ENCODE results near the gene ATG9B.
"Not testable (repeated sequence)": the region's sequence is repeated elsewhere in the genome, so short reads cannot be mapped to it uniquely, and the experiment has no call there.

ATG9B gene

DNA sequence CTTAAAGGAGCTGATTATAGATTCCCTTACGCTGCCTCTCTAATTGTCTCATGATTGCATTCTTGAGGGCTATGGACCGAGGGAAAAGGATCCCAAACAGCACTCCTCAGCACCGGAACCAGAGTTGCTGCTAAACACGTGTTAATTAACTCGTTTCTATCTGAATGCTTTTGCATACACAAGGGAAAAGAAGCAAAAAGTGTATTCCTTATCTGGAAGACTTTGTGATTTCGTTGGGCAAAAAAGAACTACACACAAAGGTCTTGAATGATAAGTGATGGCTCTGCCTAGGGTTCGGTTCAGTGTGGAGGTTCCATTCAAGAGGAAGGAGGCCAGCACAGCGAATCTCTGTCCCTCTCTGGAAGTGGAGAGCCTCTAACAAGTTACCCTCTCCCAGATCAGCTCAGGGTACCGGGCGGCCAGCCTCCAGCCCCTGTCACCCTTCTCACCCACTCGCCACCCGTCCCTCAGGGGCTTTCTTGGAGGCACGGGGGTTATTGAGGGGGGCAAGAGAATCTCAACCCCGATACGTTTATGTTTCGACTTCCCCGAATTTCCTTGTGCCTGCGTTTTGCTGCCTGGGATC, 34.6 kb upstream of the ATG9B start:
- DNase-seq, result no peak

DNA sequence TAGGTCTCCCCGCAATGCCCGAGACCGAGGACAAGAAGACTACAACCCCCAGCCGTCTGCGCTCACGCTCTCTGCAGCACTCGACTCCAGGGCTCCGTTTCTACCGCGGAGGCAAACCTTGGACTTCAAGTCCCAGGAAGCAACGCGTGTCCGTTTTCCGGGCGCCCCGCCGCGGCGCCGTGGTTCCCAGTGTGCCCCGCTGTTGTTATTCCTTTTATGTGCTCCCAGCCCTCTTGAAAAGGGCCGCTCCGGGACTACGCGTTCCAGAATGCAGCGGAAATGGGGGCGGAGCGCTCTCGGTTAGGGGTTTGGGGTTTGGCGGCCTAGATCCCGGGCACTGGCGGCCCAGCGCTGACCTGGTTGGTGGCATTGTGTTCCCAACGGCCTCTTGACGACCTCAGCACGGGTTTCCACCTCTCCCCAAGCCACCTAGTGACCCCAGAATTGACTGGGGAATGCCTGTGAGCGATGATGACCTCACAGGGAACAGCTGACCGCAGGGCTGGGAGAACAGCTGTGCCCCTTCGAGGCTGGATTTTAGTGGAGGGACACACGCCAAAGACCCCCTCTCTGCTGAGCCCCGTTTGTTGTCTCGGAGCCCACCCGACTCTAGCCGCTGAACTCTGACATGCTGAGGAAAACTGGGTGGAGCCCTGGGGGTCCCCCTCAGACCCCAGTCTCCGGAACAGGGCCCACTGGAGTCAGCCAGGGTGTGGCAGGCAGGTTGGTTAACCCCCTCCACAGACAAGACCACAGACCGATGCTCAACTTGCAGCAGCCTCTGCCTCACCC, 33.9 kb upstream of the ATG9B start:
- peak; percentile 99 for DNase-seq

DNA sequence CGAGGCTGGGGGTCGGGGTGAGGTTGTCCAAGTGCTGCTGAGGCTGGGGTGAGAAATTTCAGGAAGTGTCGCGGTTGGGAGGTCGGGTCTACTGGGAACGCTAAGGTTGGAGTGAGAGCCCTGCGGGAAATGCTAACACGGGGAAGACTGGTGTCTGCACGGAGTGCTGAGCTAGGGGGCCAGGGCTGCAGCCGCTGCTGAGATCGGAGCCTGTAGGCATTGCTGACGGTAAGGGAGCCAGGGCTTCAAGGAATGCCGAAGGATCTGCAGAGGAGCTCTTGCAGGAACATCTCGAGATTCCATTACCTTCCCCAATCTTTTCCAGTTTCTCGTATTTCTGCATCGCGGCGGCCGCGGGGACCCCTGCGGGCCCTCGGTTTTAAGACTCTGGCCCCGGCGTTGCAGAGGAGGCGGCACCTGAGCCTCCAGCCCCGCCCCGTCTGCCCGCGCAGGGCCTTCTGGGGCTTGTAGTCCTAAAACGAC, 33.3 kb upstream of the ATG9B start, which contains the start of gene CDK5:
Gene CDK5 (minus strand): TSS at position 392 of the 483 bp plus-strand sequence. CDS start 49 bp downstream, at position 343.
- no peak for DNase-seq

DNA sequence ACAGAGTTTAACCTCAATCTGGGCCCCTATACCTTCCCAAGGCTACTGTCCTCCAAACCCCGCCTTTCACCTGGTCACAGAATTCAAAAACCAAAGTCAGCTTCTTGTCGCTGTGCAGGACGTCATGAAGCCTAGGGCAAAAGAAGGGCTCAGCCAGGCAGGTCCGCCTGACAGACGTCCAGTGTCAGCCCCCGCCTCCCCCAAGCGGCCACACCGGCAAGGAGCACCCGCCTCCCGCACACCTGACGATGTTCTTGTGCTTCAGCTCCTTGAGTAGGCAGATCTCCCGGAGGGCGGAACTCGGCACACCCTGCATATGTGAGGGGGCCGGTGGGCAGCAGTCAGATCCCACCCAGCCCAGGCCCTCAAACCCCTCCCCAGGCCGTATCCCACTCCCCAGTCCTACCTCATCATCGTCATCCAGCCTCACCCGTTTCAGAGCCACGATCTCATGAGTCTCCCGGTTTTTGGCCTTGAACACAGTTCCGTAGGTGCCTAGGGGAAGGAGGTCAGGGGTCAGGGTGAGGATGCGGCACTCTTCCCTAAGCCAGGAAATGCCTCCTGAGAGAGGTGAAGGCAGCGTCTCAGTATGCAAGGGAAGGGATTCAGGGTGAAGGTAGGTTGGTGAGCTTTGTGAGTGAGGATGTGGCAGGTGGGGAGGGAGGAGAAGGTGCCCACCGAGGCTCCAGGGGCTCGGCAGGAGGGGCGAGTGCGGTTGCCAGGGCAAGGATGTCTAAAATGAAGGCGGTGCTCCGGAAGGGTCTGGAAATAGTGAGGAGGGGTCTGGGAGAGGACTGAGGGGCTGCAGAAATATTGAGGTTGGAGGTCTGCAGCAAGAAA, 32.6 kb upstream of the ATG9B start:
- no peak for DNase-seq

DNA sequence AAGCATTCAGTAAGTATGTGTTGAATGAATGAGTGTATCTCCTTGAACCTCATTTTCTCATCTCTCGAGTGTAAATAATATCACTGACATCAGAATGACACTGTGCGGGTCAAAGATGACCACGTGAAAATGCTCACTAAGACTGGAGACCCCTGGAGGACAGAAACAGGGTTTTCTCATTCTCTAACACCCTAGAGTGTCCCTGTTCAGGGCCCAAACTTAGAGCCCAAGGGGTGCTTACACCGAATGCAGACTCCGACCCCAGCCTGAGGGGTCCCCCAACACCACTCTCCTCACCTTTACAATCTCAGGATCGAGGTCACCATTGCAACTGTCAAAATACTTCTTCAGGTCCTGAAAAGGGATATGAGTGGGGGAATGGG, 32.0 kb upstream of the ATG9B start:
- no peak for DNase-seq

DNA sequence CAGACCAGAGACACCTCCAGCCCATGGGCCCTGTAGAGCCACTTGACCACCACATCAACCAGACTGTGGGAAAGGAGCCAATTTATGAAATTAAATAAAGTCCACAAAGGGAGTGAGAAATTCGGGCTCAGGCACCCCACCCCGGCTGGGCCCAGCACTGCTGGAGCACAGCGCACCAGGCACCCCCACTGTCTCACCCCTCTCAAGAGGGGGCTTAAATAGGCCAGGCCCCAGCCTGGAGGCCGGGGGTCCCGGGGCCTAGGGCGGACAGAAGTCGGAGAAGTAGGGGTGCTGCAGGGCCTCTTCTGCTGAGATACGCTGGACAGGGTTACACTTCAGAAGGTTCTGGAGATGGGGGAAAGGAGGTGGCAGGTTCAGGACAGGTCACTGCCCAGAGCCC, 29.5 kb upstream of the ATG9B start:
- no peak for DNase-seq

DNA sequence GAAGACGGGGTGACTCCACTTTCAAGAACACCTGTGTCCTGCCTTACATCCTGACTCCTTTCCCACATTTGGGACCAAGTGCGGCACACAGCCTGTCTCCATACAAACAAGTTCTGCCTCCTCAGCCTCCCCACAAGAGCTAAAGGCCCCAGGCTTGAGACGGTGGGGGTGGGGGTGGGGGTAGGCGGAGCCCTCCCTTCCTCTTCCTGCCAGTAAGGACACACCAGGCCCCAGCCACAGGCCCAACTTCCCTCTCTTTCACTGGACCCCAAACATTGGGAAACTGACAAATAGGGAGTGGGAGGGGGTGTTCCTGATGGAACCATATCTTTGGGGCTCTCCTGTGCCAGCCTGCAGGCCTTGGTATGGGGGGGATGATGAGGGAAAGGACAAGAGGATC, 28.8 kb upstream of the ATG9B start:
- no peak for DNase-seq

DNA sequence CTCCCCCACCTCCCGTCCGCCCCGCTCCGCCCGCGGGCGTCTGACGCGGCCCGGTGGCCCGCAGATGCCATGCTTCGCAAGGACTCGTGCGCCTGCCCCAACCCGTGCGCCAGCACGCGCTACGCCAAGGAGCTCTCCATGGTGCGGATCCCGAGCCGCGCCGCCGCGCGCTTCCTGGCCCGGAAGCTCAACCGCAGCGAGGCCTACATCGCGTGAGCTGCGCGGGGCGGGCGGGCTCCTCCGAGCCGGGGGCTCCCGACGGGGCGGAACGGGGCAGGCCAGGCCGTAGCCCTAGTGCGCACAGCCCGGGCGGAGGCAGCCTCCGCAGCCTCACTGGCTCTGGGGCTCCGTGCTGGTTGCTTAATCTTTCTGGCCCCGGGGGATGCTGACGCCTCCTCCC, 26.8 kb upstream of the ATG9B start:
- peak; percentile 84 for DNase-seq

DNA sequence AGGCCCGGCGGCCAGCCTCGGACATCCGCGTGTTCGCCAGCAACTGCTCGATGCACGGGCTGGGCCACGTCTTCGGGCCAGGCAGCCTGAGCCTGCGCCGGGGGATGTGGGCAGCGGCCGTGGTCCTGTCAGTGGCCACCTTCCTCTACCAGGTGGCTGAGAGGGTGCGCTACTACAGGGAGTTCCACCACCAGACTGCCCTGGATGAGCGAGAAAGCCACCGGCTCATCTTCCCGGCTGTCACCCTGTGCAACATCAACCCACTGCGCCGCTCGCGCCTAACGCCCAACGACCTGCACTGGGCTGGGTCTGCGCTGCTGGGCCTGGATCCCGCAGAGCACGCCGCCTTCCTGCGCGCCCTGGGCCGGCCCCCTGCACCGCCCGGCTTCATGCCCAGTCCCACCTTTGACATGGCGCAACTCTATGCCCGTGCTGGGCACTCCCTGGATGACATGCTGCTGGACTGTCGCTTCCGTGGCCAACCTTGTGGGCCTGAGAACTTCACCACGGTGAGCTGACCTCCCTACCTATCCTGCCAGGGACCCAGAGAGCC, 24.7 kb upstream of the ATG9B start:
- DNase-seq, result no peak

DNA sequence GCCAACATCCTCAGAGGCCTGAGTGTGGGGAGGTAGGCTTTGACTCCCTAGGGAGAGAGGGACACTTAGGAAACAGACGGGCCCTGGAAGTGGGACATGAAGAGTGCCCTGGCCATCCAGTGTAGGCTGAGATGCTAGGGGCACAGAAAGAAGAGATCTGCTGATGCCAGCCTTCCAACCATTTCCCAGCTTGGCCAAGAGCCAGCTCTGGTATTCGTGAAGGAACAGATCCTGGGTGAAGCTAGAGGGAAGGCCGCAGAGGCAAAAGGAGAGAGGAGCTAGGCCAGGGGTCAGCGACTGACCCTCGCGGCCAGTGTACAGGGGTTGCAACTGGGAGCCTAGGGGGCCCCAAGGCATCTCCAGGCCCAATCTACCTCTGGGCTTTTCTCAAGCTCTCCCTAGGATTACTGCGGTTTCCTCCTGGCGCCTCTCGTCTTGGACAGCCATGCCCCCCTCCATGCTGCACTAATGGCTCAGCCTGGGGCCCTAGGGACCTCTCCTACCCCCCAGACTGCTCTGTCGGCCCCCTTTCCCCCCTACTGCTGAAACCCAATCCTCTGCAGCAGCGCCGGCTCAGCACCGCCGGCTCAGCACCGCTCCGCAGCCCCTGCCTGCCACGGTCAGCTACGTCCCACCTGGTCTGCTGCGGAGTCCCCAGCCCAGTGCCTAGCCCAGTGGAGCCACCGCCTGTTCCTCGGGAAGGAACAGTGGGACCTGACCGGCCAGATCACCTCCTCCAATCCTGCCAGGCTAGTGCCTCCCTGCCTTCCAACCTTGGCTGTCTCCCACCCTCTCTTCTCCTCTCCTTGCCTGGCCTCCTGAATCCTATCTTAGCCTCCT, 23.9 kb upstream of the ATG9B start, which contains the start of gene ASIC3:
Gene ASIC3 (plus strand): TSS at position 556 of the 840 bp plus-strand sequence. CDS start 355 bp downstream, outside the sequence.
- DNase-seq, result no peak

DNA sequence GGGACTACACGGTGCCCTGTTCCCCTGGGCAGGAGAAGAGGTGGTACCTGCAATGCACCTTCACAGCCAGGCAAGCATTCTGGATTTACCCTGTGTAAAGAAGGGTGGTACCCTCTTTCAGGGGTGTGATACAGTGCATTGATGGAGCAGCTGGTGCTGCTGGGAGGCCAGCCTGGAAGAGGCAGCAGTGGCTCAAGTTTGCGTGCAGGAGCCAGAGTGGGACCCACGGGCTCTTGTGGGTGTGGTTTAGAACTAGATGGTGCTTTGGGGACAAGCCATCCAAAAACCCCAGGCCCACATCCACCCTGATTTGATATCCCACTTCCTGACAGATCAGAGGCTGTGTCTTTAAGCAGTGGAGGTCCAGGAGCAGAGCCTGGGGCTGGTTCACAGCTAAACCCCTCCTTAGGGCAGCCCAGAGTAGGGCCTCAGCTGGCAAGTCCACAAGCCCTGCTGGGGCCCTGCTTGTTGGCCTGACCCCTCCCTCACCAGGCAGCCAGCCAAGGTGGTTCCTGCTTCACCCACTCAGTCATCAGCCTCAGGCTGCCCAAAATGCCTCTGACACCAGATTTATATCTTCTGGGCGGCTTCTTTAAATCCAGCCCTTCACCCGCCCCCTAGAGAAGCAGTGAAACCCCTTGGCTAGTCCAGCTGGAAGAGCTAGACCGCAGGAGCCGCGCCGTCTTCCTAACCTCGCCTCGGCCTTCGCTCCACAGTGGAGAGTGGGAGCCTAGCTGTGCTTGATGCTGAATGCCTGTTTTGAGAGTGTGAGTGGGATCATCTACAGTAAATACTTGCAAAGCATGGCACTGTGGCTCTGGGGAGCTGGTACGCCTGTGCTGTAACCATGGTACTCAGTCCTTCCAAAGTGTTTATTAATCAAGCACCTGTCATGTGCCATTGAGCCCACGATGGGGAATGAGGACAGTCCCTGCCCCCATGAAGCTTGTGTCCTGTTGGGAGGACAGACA, 22.6 kb upstream of the ATG9B start:
- peak; percentile 88 for DNase-seq

DNA sequence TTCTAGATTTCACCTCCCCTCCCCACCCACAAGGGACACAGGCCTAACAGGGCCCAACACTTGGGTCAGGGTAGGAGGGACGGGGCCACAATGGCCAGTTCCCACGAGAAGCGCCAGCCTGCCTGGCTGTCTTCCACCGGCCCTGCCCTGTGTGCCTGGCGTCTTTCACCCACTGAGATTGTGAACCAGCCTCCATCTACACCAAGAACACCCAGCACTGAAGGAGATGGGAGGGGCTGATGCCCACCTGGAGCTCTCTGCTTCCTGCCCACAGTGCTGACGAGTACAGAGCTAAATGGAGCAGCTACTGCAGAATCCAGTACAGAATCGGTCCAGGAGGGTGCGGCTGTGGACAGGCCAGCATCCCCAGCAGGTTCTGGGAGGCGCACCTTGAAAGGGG, 21.7 kb upstream of the ATG9B start:
- DNase-seq, result no peak

DNA sequence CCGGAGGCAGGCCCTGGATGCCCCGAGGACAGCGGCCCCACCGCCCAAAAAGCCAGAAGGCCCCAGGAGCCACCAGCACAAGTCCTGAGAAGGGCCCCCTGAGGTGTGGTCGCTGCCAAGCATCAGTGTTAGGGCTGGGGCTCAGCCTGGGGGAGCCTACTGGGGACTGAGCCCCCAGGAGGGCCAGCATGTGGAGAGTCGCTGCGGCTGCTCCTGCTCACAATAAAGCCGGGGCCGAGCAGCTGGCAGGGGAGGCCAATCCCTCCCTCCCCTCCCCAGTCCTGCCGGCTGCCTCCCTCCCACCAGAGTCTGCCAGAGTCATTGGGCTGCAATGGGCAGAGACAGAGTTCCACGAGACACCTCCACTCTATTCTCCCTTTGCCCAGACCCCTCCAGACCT, 21.0 kb upstream of the ATG9B start:
- no peak for DNase-seq

DNA sequence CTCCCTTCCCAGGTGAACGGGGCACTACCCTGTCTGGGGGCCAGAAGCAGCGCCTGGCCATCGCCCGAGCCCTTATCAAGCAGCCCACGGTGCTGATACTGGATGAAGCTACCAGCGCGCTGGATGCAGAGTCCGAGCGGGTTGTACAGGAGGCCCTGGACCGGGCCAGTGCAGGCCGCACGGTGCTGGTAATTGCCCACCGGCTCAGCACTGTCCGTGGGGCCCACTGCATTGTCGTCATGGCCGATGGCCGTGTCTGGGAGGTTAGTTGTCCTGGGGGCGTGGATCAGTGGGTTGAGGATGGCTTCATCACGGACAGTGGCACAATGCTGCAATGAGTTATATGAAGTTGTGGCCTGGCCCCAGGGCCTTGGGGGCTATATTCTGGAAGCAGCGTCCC, 19.7 kb upstream of the ATG9B start:
- DNase-seq, result no peak

DNA sequence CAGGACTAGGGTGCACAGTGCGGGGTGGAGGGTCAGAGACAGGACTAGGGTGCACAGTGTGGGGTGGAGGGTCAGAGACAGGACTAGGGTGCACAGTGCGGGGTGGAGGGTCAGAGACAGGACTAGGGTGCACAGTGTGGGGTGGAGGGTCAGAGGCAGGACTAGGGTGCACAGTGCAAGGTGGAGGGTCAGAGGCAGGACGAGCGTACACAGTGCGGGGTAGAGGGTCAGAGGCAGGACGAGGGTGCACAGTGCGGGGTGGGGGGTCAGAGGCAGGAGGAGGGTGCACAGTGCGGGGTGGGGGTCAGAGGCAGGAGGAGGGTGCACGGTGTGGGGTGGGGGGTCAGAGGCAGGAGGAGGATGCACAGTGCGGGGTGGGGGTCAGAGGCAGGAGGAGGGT, 19.2 kb upstream of the ATG9B start:
- DNase-seq, result not testable (repeated sequence)

DNA sequence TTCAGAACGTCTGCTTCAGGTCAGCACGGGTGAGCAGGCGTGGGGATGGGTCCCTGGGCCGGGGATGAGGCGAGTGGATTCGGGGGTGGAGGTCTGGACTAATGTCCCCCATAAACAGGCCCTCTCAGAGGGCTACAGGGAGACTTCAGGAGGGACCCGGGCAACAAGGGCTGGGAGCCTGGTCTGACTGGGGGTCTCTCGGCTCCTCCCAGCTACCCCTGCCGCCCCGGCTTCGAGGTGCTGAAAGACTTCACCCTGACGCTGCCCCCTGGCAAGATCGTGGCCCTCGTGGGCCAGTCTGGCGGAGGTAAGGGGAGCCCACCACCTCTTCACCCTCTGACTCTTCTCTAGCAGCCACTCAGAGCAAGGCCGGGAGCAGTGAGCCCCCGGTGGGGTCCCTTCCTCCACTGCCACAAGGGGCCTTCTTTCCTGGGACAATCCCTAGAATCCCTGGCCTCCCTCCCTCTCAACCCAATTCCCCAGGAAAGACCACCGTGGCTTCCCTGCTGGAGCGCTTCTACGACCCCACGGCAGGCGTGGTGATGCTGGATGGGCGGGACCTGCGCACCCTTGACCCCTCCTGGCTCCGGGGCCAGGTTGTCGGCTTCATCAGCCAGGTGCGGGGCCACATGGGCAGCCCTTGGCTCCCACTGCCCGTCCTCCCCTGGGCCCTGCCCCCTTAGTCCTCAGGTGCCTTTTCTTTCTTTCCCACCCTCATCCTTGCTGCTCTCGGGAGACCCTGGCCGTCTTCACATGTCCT, 16.5 kb upstream of the ATG9B start:
- DNase-seq, result no peak

DNA sequence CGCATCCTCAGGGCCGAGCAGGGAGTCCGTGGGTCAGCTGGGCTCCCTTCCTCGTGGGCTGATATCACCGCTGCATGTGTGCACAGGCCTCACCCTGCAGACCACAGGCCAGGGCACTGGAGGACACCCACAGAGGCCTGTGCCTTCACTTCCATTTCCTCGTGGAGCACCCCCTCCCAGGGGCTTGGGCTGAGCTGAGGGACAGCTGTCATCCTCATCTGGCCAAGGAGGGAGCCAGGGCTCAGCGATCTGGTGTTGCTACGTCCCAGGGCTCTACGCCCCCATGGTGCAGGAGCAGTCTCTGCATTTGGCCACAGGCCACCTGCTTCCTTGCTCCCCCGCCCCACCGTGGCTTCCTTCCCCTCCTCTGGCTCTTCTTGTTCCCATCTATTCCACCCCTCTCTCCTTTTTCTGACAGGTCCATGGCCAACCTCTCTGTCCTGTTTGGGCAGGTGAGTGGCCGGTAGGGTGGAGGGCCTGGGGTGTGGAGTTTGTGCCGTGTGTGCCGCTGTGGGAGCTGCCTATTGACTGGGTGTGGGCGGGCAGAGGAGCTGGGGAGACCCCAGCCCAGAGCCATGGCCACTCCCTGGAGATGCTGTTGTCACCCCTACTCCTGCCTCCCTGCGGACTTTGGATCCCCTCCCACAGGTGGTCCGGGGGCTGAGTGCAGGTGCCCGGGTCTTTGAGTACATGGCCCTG, 15.7 kb upstream of the ATG9B start:
- DNase-seq, result no peak

DNA sequence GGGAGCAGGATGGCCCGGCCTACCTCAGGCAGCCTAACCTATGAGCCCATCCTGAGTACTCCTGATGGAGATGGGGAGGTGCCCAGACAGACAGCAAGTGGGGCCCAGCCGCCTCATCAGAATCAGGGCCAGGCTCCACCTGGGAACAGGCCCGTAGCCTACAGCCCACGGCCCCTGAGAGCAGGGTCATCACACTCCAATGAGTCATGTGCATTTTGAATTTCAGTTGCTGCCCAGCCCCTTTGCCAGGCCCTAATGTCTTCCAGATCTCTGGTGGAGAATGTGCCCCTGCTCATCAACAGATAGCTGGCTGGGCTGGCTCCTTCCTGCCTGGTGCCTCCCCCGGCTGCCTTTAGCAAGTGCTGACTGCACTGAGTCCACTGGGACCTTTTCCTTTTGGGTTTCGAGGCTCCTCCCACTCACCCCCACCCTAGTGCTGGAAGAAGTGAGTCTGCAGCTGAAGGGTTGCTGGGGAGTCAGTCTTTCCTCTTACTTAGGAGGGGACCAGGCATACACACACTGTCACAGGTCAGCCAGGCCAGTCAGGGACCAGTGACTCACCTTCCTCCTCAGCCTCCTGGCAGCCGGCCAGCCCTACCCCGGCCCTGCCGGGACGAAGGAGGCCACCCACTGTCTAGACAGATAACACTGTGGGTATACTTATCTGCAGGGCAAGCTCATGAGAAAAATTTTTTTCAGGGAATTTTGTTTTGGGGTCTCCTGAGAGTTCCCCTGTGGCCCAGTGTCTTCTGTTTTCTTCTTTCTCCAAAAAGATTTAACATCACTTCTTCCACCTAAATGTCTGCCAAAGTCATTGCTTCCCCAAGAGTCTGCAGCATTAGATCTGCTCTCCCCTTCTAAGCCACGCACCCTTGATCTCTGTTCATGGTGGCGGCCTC, 14.9 kb upstream of the ATG9B start:
- peak; percentile 71 for DNase-seq
